GM12865 (cell line): ENCODE results near the gene PLEKHA6.

Experiments used
- DNase-seq: peaks from one replicate; pipeline ENCODE4 v3.0.0; 2010; ENCODE audit warnings: low read depth
- H3K4me3 ChIP-seq: 2 replicates; pipeline ENCODE4 v1.5.1; 2011; ENCODE audit warnings: mild to moderate bottlenecking, low read depth, low read length, control low read depth
- CTCF ChIP-seq: IDR thresholded peaks from 2 replicates; pipeline ENCODE4 v1.5.1; 2011; ENCODE audit warnings: low read length, control low read depth, low read depth, inconsistent platforms; ENCODE audit not compliant: insufficient read depth; ENCODE audit errors: missing control alignments

The PLEKHA6 gene

GRCh38 chr1:204373911-204374310 lies 14.2 kb upstream of the PLEKHA6 start:
- H3K4me3 ChIP-seq = no peak overlapping the region
- TF ChIP-seq CTCF = no peak
- no peak for DNase-seq

- DNase-seq = no peak
Measured at GRCh38 chr1:204370176-204370575, 10.4 kb upstream of the PLEKHA6 start.

DNA sequence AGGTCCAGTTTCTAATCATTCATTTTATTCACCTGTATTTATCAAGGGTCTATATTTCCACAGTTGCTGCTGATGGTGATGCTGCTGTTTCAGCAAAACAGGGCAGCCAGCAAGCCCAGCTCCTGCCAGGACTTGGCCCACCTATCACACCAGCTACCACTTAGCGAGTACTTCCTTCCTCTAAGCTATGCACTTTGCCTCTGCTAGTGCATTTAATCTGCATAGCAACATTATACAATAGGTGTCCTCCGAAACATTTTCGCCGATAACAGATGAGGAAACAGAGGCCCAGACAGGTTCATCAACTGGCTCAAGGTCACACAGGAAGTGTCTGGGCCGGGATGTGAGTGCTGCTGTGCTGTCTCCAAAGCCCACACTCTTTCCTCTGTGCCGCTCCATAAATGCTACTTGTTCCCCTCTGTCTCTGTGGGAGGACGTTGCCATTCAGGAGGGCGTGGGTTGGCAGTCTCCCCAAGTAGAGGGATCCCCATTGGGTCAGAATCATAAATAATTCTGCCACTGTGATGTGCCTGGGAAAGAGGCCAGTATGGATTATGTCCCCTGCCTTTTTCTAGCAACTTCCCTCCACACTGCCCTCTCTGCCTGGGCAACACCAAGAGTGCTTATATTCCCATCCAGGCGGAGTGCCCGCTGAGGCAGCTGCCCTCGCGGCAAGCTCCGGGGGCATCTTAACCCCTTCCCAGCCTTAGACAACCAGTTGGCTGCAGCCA lies 9.4 kb upstream of the PLEKHA6 start:
- DNase-seq = no peak
- H3K4me3 ChIP-seq = no peak overlapping the region
- TF ChIP-seq CTCF = no peak

More at GRCh38 chr1:204370176-204370575, 10.4 kb upstream of the PLEKHA6 start:
- no peak for TF ChIP-seq CTCF
- H3K4me3 ChIP-seq = no peak overlapping the region

DNA sequence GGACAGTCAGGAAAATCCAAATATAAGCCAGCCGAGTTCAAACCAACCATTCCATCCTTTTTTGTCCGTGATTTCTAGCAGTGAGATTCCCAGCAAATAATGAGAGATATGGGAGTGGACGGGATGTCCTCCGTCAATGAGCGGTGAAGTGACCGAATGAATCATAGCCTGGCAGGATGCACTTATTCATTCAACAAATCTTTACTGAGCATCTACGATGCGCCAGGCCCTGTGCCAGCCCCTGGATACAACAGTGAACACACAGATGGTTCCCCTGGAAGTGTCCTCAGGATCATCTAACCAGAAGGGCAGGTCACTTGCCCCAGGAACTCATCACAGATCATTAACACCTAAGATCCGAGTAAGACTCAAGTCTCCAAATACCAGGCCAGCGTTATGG lies 8.2 kb upstream of the PLEKHA6 start:
- DNase-seq = no peak
- H3K4me3 ChIP-seq = no peak overlapping the region
- TF ChIP-seq CTCF = no peak

DNA sequence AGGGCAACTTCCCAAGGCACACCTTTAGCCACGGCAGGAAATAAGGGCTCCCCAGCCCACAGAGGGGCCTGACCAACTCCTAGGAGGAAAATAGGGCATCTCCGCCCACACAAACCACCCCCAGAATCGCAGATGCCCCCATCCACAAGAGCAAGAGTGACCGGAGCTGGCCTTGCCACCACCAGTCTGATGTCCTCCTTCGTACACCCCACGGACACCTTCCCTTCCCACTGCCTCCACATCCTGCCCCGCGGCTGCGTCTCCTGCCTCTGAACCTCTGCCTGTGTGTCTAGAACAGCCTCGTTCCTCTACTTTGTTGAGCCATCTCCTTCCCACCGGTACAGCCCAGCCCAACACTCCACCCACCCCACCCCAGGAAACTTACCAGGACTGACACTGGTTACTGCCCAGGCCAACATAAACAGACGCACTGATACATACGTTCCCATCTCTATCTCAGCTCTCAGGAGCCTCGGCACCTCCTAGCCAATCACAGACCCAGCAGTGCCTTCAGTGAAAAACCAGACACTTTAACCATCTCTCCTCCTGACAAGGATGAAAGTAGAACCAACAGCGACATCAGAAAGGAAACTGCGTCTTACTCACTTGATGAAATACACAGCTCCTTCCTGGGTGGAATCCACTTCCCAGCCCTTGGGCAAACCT lies 7.6 kb upstream of the PLEKHA6 start:
- no peak for DNase-seq
- TF ChIP-seq CTCF = no peak

DNA sequence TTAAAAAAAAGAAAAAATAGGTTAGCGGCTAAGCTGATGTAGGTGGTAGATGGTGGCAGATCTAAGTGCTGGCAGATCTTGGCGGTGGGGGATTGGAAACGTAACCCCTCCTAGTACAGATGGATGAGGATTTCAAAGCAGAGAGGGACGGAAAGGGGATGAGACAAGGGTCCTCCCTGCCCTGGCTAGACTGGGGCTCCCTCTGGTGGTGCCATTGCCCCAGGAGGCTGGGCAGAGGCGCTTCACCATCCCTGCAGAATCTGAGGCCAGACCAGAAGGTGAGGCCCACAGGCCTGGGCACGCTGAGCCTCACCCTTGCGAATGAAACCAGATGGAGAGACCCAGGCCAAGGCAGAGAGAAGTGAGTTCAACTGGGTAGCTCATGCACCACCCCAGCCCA lies 7.0 kb upstream of the PLEKHA6 start:
- TF ChIP-seq CTCF = peak; percentile 39
- peak; percentile 15 for DNase-seq
- H3K4me3 ChIP-seq = no peak overlapping the region

More for the DNA sequence above, 7.6 kb upstream of the PLEKHA6 start:
- H3K4me3 ChIP-seq = no peak overlapping the region
